Stimulated activated naive CD8-positive, alpha-beta T cell treated with anti-CD3 and anti-CD28 coated beads, Interleukin-15, Interleukin-2, amounts not matched to agents 100 ng/mL and 50 ng/mL, for 24 hours (primary cell): ENCODE measurements around the gene GLB1L.

Source experiments
- H3K27ac Mint-ChIP-seq: one replicate; pipeline ENCODE4 v1.8.0; 2021; ENCODE audit warnings: mild to moderate bottlenecking, mixed read lengths
- H3K27me3 Mint-ChIP-seq: one replicate; pipeline ENCODE4 v1.8.0; 2021; ENCODE audit warnings: mixed read lengths
- H3K36me3 Mint-ChIP-seq: one replicate; pipeline ENCODE4 v1.8.0; 2021; ENCODE audit warnings: low read depth, mixed read lengths
- H3K4me1 Mint-ChIP-seq: one replicate; pipeline ENCODE4 v1.8.0; 2021; ENCODE audit warnings: low read depth, mixed read lengths
- H3K4me3 Mint-ChIP-seq: one replicate; pipeline ENCODE4 v1.8.0; 2021; ENCODE audit warnings: mild to moderate bottlenecking, mixed read lengths
- H3K9me3 Mint-ChIP-seq: one replicate; pipeline ENCODE4 v1.8.0; 2021; ENCODE audit warnings: mixed read lengths

Gene GLB1L

DNA sequence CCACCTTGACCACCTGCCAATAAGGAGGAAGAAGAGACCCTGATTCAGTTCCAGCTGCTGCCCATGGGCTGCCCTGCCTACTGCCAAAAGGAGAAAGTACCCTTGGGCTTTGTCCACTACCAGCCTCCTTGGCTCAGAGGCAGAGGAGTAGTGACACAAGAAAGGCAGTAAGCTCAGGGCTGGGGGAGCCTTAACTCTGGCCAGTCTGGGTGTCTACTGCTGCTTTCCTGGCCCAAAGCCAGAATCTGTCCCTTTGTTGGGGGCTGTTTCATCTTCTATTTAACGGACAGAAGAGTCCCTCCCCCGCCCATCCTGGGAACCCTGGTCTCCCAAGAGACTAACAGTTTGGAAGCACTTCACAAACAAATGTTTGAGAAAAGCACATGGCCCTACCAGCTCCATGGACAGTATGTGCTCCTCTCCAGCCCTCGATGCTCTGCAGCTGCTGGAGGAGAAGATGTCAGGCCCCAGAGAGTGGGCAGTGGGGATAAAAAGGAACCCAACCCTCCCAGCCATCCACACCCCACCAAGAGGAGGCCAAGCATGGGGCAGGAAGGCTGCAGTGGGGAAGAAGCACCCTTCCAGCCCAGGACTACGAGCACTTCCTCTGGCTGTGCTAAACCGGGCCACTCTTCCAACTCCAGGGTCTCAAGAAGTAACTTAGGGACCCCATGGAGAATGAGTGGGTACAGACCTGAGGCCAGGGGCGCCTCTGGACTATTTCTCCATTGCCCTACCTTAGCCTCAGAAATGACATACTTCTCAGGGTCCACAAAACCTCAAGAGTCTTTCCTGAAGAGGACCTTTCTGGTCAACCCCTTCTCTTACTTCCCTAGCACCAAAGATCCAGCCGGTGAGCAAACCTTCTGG lies 17.0 kb downstream of the GLB1L start:
- Mint-ChIP-seq H3K4me1 (peaks cover 58% of the 10 kb centered on the region), H3K36me3 (peaks cover 60% of the 10 kb centered on the region), H3K27me3 (no peaks in the 10 kb centered on the region), H3K9me3 (no peaks in the 10 kb centered on the region), H3K4me3 (peak overlapping the region; percentile 100), H3K27ac (peak overlapping the region; percentile 74)

DNA sequence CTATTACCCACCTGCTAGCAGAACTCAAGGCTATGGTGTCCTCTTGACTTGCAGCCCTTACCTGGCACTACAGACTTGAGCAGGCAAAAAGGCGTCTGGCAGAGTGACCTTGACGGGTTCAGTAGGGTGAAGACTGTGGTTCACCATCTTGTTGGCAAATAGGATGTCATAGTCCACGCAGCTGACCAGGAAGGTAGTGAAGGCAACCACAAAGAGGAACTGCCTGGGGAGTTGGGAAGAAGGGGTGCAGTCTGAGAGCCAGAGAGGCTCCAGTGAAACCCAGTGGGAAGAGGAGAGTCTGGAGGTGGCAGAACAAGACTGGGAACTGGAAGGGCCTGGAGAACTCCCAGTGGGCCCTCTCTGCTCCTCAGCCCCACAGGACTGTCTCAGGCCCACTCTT lies 19.9 kb downstream of the GLB1L start:
- H3K36me3 Mint-ChIP-seq, result peaks cover 47% of the 10 kb centered on the region
- no peaks in the 10 kb centered on the region for H3K27me3 Mint-ChIP-seq
- no peak overlapping the region for H3K4me3 Mint-ChIP-seq
- no peaks in the 10 kb centered on the region for H3K9me3 Mint-ChIP-seq
- H3K27ac Mint-ChIP-seq, result no peak overlapping the region
- peaks cover 32% of the 10 kb centered on the region for H3K4me1 Mint-ChIP-seq

DNA sequence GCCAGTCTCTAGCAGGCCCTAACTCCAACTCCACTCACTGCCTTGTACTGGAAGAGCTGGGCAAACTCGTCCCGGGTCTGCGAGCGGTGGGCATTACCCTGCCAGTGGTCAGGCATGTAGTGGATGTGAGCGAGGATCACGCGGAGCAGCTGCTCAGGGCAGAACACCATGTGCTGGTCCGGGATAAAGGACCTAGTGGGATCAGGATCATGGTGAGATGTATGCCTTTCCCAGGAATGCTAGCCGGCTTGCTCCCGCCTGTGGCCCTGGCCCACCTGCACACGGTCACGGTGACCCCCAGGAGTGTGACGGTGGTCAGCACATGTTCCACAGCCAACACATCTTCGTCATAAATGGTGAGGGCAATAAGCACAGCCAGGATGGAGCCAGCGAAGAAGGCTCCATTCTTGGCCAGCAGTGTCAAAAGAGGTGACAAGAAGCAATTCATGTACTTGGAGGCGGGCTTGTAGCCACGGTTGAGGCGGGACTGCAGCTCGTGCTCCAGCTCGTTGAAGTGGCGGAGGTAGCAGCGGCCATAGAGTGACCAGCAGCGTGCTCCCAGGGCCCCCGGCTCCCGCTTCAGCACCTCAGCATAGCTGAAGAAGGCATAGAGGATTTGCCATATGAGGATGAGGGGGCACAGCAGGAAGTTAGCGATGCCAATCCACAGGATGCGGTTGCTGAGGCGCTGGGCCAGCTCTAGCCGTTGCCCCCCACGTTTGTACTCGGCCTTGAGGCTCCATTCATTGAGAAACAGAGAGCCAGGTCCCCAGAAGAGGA lies 21.2 kb downstream of the GLB1L start:
- no peak overlapping the region for H3K27ac Mint-ChIP-seq
- H3K9me3 Mint-ChIP-seq, result no peaks in the 10 kb centered on the region
- no peaks in the 10 kb centered on the region for H3K27me3 Mint-ChIP-seq
- peaks cover 47% of the 10 kb centered on the region for H3K36me3 Mint-ChIP-seq
- no peak overlapping the region for H3K4me3 Mint-ChIP-seq
- peaks cover 29% of the 10 kb centered on the region for H3K4me1 Mint-ChIP-seq

DNA sequence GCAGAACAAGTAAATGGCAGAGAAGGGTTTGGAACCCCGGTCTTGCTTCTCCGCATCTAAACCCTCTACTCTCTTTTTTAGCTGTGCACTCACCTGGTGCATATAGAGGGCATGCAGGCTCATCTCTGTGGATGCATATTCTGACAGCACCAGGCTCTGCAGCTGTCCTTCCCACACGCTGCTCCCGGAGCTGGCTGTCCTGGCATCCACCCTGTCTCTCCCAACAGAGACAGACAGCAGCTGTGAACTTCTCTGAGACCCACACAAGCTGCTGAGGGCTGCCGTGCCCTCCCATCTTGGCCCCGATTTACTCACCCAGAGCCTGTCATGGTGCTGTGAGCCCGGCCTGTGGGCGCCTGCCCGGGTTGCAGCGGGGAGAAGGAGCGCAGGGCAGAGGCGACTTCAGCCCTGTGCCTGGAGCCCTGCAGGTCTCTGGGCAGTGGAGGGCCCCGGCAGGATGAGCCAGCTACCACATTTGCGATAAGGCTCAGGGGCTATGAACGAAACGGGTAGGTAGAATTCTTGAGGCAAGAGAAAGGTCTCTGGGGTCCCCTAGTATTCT lies 23.2 kb downstream of the GLB1L start:
- Mint-ChIP-seq H3K9me3 (no peaks in the 10 kb centered on the region), H3K4me3 (no peak overlapping the region), H3K36me3 (peaks cover 48% of the 10 kb centered on the region), H3K27ac (no peak overlapping the region), H3K27me3 (no peaks in the 10 kb centered on the region), H3K4me1 (peaks cover 27% of the 10 kb centered on the region)

DNA sequence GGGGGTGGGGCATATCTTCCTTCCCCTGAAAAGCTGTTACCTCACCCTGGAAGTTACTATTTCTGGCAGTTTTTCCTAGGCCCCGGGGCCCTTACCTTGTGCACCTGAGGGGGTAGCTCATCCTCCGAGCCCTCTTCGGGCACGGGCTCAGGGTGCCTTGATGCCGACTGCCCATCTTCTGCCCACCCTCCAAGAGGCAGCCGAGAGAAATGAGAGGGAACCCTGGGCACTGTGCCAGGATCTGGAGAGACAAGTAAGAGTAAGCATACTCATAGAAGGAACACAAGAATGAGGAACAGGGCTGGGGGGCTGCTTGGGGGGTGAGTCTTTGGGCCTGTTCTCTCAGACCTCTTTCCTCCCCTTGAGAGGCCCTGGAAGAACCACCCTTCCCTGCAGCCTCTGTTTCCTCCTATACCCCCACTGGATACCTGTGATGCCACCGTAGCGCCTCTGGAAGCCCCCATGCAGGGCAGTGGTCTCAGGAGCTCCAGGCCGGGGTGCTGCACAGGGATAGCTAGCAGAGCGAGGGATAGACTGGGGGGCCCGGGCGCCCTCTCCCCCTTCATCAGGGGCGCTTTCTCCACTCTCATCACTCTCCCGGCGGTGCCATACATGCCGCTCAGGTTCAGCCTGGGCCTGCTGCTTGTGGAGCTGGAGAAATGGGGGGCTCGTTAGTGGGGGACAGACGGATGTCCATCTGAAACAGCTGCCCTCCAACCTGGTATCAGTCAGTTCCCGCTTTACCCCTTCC lies 24.4 kb downstream of the GLB1L start:
- Mint-ChIP-seq H3K4me1 (peaks cover 29% of the 10 kb centered on the region), H3K36me3 (peaks cover 46% of the 10 kb centered on the region), H3K27ac (no peak overlapping the region), H3K4me3 (no peak overlapping the region), H3K9me3 (no peaks in the 10 kb centered on the region), H3K27me3 (no peaks in the 10 kb centered on the region)

DNA sequence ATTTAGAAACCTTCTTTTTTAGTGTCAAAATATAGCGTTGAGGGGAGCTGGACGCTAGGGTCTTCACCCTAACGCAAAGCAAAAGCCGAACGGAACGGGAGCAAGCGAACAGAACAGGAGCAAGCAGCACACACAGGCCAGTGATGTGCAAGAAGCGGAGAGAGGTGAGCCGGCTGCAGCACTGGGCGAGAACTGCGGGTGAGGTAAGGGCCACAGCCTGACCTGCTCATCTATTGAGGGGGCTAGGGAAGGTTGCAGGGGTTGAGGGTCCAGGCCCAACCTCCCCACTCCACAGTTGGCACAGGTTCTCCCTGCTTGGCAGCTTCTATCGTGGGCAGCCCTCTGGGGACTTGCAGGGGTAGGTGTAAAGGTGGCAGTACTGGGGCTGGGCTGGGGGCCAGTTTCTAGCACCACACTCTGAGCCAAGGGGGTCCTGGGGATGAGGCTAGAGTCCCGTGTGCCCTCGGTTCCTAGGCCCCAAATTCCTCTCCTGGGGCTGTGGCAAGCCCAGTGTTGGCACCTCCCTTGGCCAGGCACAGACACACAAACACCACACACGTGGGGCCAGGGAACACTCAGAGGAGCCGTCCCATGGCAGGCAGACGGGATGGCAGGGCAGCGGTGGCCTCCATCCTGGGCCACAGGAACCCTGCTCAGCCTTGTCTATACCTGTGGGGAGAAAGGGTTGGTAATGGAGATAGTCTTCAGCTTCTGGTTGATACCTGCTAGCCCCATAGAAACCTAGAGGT lies 25.3 kb downstream of the GLB1L start:
- no peaks in the 10 kb centered on the region for H3K27me3 Mint-ChIP-seq
- H3K4me3 Mint-ChIP-seq, result no peak overlapping the region
- peaks cover 24% of the 10 kb centered on the region for H3K4me1 Mint-ChIP-seq
- H3K36me3 Mint-ChIP-seq, result peaks cover 40% of the 10 kb centered on the region
- H3K9me3 Mint-ChIP-seq, result no peaks in the 10 kb centered on the region
- no peak overlapping the region for H3K27ac Mint-ChIP-seq

DNA sequence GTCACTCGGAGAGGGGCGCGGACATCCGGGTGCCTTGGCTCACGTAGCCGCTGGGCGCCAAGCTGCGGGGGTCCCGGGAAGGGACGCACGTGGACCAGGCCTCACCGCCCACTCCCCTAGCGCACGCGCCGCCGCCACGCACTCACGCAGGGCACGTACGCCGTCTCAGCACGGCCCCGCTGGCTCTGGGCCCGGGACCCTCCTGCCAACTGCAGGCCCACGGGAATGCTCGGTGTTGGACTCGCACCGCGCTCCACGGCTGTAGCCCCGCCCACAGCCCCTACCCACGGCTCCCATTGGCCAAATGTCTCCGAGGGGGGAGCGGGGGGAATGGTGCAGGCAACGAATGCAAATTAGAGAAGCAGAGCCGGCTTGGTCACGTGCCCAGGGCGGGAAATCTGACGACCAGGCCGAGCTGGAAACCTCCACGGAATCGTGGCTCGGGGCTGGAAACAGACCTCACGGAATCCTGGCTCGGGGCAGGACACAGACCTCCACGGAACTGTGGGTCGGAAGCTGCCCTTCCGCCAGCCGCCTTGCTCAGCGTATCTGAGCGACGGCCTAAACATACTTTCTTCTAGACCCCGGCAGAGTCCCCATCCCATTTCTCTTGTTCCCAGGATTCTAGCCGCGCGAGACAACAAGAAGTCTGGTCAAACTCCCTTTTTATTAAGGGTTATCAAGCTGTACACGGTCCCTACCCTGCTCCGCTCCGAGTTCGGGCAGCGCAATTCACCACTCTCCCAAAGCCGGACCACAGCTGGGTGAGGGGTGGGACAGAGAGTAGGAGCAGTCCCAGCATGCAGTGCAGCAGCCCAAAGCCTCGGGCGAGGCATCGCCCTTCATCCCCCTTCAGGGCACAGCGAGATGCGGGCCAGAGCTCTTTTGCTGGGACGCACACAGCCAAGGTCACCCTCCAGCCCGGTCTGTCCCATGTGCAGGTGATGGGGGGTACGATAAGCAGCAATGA lies 26.2 kb downstream of the GLB1L start, which contains the start of gene ABCB6:
Gene ABCB6 (minus strand): TSS at position 227 of the 970 bp plus-strand sequence. CDS start 285 bp downstream, outside the sequence.
- H3K9me3 Mint-ChIP-seq, result no peaks in the 10 kb centered on the region
- peaks cover 39% of the 10 kb centered on the region for H3K36me3 Mint-ChIP-seq
- peak within 1 kb of the TSS; percentile 85 for H3K4me3 Mint-ChIP-seq
- H3K27me3 Mint-ChIP-seq, result no peaks in the 10 kb centered on the region
- H3K4me1 Mint-ChIP-seq, result peaks cover 23% of the 10 kb centered on the region
- H3K27ac Mint-ChIP-seq, result peak within 1 kb of the TSS; percentile 84

DNA sequence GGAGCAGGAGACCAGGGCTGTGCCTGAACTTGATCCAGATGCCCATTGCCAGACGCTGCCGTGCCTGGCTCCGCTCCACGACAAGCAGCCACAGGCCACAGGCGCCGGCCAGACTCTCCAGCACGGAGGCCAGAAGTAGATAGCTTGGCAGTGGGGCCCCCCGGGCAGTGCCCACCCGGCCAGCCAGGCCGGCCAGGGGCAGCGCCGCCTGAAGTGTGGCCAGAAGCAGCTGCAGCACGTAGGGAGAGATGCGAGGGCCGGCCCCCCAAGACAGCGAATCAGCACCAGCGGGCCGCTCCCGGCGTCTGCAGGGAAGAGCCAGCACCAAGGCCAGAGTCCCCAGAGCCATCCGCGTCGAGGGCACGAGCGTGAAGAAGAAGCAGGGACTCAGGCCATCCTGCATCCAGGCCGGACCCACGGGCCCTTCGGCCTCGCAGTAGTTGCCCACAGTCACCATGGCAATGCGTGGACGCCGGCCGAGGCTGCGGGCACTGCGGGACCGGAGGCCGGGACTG lies 27.0 kb downstream of the GLB1L start:
- peak overlapping the region; percentile 84 for H3K27ac Mint-ChIP-seq
- peak overlapping the region; percentile 85 for H3K4me3 Mint-ChIP-seq
- no peaks in the 10 kb centered on the region for H3K9me3 Mint-ChIP-seq
- H3K36me3 Mint-ChIP-seq, result peaks cover 36% of the 10 kb centered on the region
- peaks cover 23% of the 10 kb centered on the region for H3K4me1 Mint-ChIP-seq
- H3K27me3 Mint-ChIP-seq, result no peaks in the 10 kb centered on the region

DNA sequence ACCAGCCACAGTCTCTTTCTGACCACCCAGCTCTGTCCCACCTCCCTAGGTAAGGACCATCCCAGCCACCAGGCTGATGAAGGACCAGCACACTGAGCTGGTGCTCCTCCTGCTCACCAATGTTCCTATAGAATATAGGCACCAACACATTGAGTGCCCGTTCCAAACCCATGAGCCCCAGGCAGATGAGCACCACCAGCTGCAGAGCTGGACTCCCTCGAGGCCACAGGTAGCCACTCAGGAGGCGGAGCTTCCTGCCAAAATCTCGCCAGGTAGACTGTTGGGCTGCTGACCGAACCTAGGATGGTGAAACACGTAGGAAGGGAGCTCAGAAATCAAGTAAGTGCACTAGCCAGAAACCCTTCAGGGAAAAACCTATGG lies 28.7 kb downstream of the GLB1L start:
- Mint-ChIP-seq H3K4me1 (peaks cover 27% of the 10 kb centered on the region), H3K9me3 (no peaks in the 10 kb centered on the region), H3K27me3 (no peaks in the 10 kb centered on the region), H3K4me3 (peak overlapping the region; percentile 58), H3K27ac (peak overlapping the region; percentile 26), H3K36me3 (peaks cover 39% of the 10 kb centered on the region)

DNA sequence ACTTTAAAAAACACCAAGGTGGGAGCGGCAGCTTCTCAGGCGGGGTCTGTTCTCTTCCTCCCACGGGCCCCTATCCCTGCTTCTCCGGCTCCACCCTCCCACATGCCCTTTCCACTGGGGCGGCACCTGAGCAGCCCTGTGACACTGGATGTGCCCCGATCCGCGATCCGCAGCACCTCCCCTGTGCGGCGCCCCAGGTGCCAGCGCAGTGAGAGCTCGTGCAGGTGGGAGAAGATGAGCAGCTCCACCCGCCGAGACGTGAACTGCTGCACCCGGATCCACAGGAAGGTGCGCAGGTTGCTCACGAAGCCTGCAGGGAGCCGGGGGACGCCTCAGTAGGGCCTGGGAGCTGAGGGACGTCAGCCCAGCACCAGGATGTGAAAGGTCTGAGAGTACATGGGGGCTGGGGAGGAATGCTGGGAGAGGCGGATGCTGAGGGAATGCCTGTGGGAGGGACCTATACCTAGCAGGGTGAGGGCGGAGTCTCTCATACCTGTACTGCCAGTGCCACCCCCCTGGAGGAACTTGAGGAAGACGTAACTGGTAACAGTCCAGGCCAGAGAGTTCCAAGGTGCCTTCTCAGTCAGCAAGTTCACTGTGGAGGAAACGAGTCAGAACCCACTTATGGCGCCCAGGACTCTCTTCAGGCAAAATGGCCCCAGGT lies 29.2 kb downstream of the GLB1L start:
- H3K27ac Mint-ChIP-seq, result no peak overlapping the region
- H3K4me3 Mint-ChIP-seq, result no peak overlapping the region
- H3K9me3 Mint-ChIP-seq, result no peaks in the 10 kb centered on the region
- no peaks in the 10 kb centered on the region for H3K27me3 Mint-ChIP-seq
- H3K4me1 Mint-ChIP-seq, result peaks cover 32% of the 10 kb centered on the region
- peaks cover 39% of the 10 kb centered on the region for H3K36me3 Mint-ChIP-seq

DNA sequence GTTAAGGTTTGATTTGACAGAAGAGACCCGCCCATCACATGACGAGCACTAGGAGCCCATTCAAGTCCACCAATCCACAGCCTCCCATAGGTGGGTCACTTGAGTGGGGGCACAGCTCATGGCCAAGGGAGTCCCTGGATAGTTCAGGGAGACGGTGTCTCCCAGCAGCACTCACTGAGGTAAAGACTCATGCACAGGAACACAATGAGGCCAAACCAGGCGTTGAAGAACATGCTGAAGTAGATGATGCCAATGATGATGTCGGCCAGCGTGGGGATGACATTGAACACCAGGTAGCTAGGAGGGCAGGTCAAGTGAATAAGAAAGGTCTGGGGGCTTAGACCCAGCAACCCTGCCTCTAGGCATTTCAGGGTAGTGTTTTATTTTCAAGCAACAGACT lies 30.5 kb downstream of the GLB1L start:
- Mint-ChIP-seq H3K27ac (no peak overlapping the region), H3K4me1 (peaks cover 42% of the 10 kb centered on the region), H3K4me3 (no peak overlapping the region), H3K36me3 (peaks cover 47% of the 10 kb centered on the region), H3K27me3 (no peaks in the 10 kb centered on the region), H3K9me3 (no peaks in the 10 kb centered on the region)

DNA sequence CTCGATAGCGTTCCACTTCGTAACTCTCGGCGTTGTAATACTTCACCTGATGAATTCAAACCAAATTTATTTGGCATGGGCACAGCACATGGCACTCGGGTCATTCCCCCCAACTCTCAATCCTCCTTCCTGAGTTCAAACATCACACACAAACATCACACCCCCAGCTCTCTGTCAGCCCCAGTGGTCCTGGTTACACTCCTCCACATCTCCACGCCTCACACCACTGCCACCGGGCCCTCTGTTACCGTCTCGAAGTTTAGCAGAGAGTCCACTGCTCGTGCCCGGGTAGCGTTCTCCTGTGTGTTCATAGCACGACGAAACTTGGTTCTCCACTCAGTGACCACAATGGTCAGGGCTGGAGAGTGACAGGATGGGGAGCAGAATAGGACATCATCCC lies 31.1 kb downstream of the GLB1L start:
- Mint-ChIP-seq H3K27ac (no peak overlapping the region), H3K9me3 (no peaks in the 10 kb centered on the region), H3K36me3 (peaks cover 46% of the 10 kb centered on the region), H3K4me3 (no peak overlapping the region), H3K27me3 (no peaks in the 10 kb centered on the region), H3K4me1 (peaks cover 46% of the 10 kb centered on the region)
